Raji (cell line): ENCODE results near the gene TOMM7.
A peak's percentile ranks its signal among the peaks of the same experiment; 100 is the strongest.

Experiments
- POLR2A ChIP-seq: IDR thresholded peaks from 2 replicates; pipeline ENCODE4 v1.6.1; 2011; ENCODE audit warnings: low read depth, low read length, control low read depth; ENCODE audit not compliant: insufficient read depth

Gene TOMM7

GRCh38 chr7:22837308-22837707 lies 14.7 kb upstream of the TOMM7 start:
- TF ChIP-seq POLR2A, result no peak

DNA sequence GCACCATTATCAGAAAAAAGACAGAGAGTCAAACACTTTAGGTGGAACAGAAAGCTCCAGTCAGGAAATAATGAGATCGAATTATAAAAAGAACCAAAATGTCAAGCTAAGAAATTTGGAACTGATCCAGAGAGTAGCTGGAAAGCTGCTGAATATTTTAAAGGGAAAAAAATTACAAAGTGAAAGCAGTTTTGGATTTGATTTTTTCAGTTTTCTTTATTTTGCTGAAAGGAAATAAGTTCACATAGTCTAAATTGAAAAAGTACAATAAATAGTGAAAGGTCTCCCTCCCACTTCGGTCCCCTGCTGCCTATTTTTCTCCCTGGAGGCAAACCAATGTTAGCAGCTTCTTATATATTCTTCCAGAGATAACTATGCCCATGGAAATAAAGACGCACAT lies 11.3 kb upstream of the TOMM7 start:
- no peak for TF ChIP-seq POLR2A

DNA sequence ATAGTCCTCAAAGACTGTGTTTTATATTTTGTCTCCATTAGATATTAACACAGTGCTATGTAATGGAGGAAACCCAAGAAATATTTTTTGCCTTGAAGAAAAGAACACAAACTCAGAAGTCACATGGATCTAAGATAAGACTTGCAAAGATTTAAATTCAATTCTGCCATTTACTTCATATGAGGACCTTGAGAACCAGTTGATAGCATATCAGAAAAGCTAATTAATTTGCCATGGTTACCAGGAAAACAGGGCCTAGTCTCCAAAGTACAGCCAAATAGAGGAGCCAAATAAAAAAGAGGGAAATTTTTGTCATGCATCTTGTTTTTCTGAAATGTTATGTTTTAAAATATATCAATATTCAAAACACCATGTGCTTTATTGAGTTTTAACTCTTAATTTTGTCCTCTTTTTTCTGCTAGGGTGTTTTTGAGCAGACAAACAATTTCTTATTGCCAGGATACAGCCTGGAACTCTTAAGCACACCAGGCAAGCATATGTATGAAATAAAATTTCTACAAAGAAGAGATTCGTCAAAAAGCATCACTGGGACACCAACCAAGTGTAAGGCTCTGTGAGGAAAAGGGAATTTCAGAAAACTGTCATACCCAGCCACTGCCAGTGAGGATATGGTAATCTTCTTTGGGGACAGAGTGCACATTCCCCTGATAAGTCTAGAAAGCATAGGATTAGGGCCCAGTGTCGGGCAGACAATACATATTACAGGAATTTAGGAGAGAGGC lies 10.6 kb upstream of the TOMM7 start:
- no peak for TF ChIP-seq POLR2A

GRCh38 chr7:22832401-22832800 lies 9.8 kb upstream of the TOMM7 start:
- no peak for TF ChIP-seq POLR2A

GRCh38 chr7:22831602-22832305 lies 9.1 kb upstream of the TOMM7 start:
- no peak for TF ChIP-seq POLR2A

DNA sequence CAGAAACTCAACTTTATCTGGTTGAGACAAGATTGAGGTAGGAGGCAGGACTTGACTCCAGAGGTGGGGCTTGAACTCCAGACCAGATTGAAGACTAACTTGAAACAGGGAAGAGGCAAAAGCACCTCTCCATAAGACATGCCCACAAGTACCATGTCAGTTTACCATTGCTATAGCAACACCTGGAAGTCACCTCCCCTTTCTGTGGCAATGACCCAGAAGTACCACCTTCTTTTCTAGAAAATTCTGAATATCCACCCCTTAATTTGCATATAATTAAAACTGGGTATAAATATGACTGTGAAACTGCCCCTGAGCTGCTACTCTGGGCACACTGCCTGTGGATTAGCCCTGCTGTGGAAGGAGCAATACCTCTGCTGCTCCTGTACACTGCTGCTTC lies 4.9 kb upstream of the TOMM7 start:
- 0 out of 2 replicates have a peak, but pooled peaks have one; percentile 18 for TF ChIP-seq POLR2A

GRCh38 chr7:22826593-22826992 lies 3.9 kb upstream of the TOMM7 start:
- no peak for TF ChIP-seq POLR2A

GRCh38 chr7:22824760-22825159 lies 2.1 kb upstream of the TOMM7 start:
- TF ChIP-seq POLR2A, result no peak

- no peak for TF ChIP-seq POLR2A
These were observed 471 bp upstream of the TOMM7 start for GRCh38 chr7:22823142-22823497.

DNA sequence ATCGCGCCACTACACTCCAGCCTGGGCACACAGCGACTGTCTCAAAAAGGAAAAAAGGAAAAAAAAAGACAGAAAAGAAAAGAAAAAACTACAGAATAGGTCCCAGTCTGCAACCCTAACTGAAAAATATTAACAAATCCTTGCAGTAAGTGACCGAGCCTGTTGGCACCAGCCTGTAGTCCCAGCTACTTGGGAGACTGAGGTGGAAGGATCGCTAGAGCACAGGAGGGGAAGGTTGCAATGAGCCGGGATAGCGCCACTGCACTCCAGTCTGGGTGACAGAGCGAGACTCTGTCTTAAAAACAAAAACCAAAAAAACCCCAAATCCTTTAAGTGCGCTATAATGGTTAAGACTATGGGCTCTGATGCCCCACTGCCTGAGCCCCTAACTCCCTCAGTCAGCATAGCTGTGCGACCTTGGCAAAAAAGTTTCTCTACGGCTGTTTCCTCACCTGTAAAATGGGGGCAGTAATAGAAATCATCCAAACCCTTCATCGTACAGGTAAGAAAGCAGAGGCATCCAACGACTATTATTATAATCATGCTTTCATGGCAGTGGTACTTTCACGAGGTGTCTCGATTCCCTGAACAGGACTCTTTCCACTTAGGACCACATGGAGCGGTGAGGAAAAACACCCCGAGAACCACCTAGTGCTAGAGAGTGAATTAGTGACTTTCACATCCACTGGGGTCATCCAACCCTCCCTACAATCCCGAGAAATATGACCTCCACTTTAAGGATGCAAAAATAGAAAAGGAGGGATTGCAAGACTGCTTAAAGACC lies 755 bp downstream of the TOMM7 start:
- TF ChIP-seq POLR2A, result no peak

DNA sequence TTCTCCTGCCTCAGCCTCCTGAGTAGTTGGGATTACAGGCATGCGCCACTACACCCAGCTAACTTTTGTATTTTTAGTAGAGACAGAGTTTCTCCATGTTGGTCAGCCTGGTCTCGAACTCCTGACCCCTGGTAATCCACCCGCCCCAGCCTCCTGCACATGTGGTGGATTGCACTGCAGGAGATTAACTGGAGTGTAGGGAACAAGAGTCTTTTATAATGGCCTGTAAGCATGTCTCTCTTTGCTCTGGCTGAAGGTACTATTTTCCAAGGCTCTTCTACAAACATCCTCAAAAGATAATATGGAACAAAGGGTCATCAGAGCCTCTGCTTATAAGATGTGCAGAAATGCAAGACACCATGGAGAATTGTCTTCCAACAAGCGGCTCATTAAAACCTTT lies 3.2 kb downstream of the TOMM7 start:
- TF ChIP-seq POLR2A, result no peak

- TF ChIP-seq POLR2A, result no peak
These were observed 8.1 kb downstream of the TOMM7 start for GRCh38 chr7:22814261-22815208.

DNA sequence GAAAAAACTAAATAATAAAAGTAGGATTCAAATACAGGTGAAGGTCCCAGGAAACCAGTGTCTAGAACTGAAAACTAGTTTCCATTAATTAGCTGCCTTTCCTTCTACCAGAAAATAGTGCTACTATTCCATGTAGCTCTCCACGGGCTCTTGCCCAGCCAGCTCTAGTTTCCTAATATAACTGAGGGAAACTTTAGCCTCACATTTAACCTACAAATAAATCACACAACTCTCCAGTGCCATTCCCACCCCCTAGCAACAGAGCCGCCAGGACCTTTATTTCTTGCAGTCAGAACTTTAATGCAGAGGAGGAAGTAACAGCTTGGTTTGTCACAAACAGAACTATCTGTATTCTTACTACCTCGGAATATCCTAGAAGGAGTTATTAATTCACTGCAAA lies 10.3 kb downstream of the TOMM7 start:
- TF ChIP-seq POLR2A, result no peak

GRCh38 chr7:22811746-22812280 lies 10.8 kb downstream of the TOMM7 start:
- no peak for TF ChIP-seq POLR2A
